HG02763 (cell line): ENCODE measurements around the gene NRIP2.

Source experiments
- ATAC-seq: cut with Tn5 transposase; IDR thresholded peaks from one replicate; pipeline ENCODE4 v1.9.1; 2021; ENCODE audit warnings: mild to moderate bottlenecking, moderate library complexity; ENCODE audit not compliant: unreplicated experiment

NRIP2 gene

DNA sequence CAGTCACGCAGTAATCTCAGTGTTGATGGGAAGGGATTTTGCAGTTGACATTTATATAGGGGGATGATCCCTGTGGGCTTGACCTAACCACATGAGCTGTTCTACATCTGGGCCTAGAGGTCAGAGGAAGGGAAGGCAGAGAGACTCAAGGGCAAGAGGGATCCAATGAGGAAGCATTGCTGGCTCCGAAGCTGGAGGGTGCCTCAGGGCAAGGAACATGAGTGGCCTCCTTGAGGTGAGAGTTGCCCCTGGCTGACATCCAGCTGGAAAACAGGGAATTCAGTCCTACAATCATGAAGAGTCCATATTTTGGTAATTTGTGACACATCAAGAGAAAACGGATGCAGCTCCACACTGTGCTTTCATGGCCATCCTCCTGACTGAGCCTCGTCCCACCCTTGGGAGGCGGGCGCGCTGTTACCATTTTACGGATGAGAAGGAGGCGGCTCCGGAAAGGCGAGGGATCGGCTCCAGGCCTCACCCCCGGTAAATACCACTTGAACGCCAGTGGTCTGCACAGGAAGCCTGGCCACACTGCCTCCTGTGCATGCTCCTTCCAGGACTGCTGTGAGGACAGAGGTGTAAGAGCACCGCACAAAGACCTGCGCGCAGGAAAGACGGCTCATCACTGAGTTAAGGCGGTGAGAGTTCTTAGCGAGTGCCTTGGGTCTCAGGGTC lies 58.6 kb downstream of the NRIP2 start:
- no peak for ATAC-seq

DNA sequence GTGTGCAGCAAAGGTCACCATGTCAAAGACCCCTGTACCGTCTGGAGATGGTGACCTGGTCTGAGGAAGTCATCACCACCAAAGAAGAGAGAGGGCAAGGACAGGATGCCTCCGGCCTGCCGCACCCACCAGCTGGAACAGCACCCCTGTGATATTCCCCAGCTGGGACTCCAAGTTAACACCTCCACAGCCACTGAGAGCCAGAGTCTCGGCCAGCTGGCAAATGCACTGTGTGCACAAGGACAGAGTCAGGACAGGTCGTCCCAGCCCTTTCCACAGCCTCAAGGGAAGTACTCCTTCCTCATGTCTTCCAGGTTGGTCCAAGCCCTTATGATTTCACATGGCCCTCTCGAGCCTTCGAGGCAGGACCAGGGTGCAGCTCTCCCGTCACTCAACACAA lies 59.4 kb downstream of the NRIP2 start:
- ATAC-seq: no peak
